HUES48 (cell line): ENCODE results near the gene LOXL3.
"Not testable (repeated sequence)": the region's sequence is repeated elsewhere in the genome, so short reads cannot be mapped to it uniquely, and the experiment has no call there.

Source experiments
- H3K27ac ChIP-seq: one replicate; pipeline ENCODE4 v1.7.0; 2013; ENCODE audit warnings: low read depth, low read length, inconsistent platforms
- H3K27me3 ChIP-seq: 2 replicates; pipeline ENCODE4 v1.6.1; 2013; ENCODE audit warnings: mild to moderate bottlenecking, low read length; ENCODE audit not compliant: control insufficient read depth, insufficient read depth
- H3K36me3 ChIP-seq: 2 replicates; pipeline ENCODE4 v1.6.1; 2013; ENCODE audit warnings: low read length; ENCODE audit not compliant: control insufficient read depth, insufficient read depth
- H3K4me1 ChIP-seq: 2 replicates; pipeline ENCODE4 v1.6.1; 2013; ENCODE audit warnings: mild to moderate bottlenecking, low read length; ENCODE audit not compliant: control insufficient read depth, insufficient read depth
- H3K4me3 ChIP-seq: 2 replicates; pipeline ENCODE4 v1.5.1; 2013; ENCODE audit warnings: mild to moderate bottlenecking, low read depth, low read length
- H3K9ac ChIP-seq: 2 replicates; pipeline ENCODE4 v1.6.1; 2013; ENCODE audit warnings: mild to moderate bottlenecking, low read depth, low read length, moderate library complexity
- H3K9me3 ChIP-seq: 2 replicates; pipeline ENCODE4 v1.6.1; 2013; ENCODE audit warnings: low read length; ENCODE audit not compliant: control insufficient read depth, insufficient read depth

Gene LOXL3

DNA sequence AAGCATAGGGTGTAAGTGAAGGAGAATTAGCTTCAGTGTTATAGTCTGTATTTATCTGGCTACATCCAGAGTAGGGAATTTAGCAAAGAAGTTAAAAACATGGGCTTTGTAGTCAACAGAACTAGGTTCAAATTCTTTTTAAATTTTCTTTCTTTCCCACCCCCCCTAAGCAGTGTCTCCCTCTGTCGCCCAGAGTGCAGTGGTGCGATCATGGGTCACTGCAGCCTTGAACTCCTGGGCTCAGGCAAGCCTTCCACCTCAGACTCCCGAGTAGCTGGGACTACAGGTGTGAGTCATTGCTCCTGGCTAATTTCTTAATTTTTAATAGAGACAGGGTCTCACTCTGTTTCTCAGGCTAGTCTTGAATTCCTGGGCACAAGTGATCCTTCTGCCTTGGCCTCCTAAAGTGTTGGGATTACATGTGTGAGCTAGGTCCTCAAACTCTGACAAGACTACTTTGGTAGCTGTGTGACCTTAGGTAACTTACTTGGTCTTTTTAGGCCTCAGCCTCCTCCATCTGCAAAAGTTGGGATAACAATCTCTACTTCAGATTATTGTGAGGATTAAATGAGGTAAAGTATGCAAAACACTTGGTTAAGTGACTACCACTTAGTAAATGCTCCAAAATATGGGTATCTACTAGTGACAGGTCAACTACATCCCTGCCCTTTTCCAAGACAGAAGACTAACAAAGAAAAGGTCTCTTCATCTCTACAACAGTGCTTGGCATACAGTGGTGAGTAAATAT is 18.6 kb upstream of the LOXL3 start:
- no peak overlapping the region for H3K27ac ChIP-seq
- H3K4me3 ChIP-seq = no peak overlapping the region
- H3K4me1 ChIP-seq = no peaks in the 10 kb centered on the region
- no peaks in the 10 kb centered on the region; the same call in 1 of the 2 replicates for H3K27me3 ChIP-seq
- H3K36me3 ChIP-seq = no peaks in the 10 kb centered on the region
- H3K9ac ChIP-seq = no peak overlapping the region
- no peaks in the 10 kb centered on the region for H3K9me3 ChIP-seq

DNA sequence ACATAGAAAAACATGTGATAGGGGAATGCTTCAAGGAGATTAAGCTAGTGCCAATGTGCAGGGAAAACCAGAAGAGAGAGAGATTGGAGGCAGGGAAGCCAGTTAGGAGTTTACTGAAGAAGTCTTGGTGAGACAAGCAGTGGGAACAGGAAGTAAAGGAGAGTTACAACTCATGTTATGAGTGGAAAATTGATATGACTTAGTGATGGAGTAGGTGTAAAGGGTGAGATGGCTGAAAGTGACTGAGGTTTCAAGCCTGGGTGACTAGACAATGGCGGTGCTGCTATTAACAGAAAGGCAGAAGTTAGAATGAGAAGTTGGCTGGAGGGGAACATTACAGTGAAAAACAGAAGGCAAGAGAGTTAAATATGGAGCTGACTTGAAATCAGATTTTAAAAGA is 17.3 kb upstream of the LOXL3 start:
- H3K9ac ChIP-seq = no peak overlapping the region

GRCh38 chr2:74569686-74570085 is 15.9 kb upstream of the LOXL3 start:
- H3K9me3 ChIP-seq = no peaks in the 10 kb centered on the region
- no peaks in the 10 kb centered on the region for H3K4me1 ChIP-seq
- no peaks in the 10 kb centered on the region for H3K36me3 ChIP-seq
- H3K4me3 ChIP-seq = no peak overlapping the region
- no peaks in the 10 kb centered on the region; the same call in 1 of the 2 replicates for H3K27me3 ChIP-seq
- no peak overlapping the region for H3K9ac ChIP-seq
- no peak overlapping the region for H3K27ac ChIP-seq

More for the DNA sequence above, 17.3 kb upstream of the LOXL3 start:
- Histone ChIP-seq H3K4me3 (no peak overlapping the region), H3K27me3 (no peaks in the 10 kb centered on the region; the same call in 1 of the 2 replicates), H3K27ac (no peak overlapping the region), H3K4me1 (no peaks in the 10 kb centered on the region), H3K9me3 (no peaks in the 10 kb centered on the region), H3K36me3 (no peaks in the 10 kb centered on the region)

DNA sequence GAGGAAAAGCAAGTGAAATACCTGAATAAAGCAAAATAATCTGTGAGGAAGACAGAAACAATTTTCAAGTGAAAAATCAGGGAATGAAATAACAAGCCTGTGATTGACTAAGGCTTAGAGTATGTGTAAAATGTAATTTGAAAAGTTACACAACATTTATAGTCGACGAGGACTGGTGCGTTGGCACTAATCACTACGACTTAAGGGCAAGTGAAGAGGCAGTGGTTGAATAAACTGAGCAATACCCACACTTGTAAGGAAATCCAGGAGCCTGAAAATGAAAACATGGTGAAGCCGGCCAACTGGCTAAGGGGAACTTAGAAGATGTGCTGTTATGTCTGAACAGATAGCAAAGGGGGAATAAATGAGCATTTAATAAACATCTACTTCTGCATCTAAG is 14.1 kb upstream of the LOXL3 start:
- Histone ChIP-seq H3K36me3 (no peaks in the 10 kb centered on the region), H3K27ac (no peak overlapping the region), H3K4me1 (no peaks in the 10 kb centered on the region), H3K4me3 (no peak overlapping the region), H3K9me3 (no peaks in the 10 kb centered on the region), H3K27me3 (no peaks in the 10 kb centered on the region; the same call in 1 of the 2 replicates), H3K9ac (no peak overlapping the region)

DNA sequence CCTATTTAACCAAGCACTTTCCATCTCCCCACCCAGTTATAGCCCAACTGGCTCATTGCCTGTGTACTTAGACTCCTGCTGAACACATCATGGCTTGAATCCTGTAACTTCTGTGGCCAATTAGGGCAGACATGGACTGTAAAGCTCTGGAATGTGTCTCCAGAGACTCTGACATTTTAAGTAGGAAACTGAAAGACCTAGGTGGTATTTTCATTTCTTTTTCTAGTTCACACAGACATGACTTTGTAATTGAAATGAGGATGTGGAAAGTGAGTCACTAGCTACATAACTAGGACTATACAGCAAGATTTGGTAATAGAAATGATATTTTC is 13.0 kb upstream of the LOXL3 start:
- peaks cover 3% of the 10 kb centered on the region for H3K27me3 ChIP-seq
- H3K4me1 ChIP-seq = no peaks in the 10 kb centered on the region
- H3K9me3 ChIP-seq = no peaks in the 10 kb centered on the region
- no peak overlapping the region for H3K4me3 ChIP-seq
- no peak overlapping the region for H3K9ac ChIP-seq
- no peaks in the 10 kb centered on the region for H3K36me3 ChIP-seq
- no peak overlapping the region for H3K27ac ChIP-seq

DNA sequence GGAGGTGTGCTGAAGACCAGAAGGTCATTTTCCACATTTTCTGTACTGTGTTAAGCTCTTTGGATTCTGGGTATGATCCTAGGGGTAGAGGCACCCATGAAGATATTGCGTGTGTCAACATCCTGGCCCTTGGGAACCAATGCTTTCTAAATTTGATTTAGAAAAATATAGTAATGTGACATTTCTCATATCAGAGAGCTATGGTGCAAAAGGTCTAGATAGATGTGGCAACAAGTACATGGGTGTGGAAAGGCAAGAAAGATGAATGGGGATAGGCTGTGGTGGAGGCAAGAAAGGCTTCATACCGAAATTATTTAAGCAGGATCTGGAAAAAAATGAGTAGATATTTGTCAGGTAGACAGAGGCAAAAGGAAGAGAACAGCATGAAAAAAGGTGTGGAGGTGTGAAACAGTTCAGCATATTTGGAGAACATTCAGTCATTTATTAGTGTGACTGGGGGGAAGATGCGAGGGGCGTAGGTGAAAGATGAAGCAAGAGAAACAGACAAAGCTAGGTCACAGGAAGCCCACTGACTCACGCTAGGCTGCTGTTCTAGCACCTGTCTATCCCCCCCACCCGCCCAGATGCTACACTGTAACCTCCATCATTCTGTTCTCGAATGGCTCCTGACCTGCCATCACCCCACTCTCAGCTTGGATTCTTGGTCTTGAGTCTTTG is 12.5 kb upstream of the LOXL3 start:
- H3K27ac ChIP-seq = no peak overlapping the region
- no peaks in the 10 kb centered on the region for H3K4me1 ChIP-seq
- no peak overlapping the region for H3K9ac ChIP-seq
- H3K27me3 ChIP-seq = peaks cover 6% of the 10 kb centered on the region
- H3K36me3 ChIP-seq = no peaks in the 10 kb centered on the region
- H3K9me3 ChIP-seq = no peaks in the 10 kb centered on the region
- no peak overlapping the region for H3K4me3 ChIP-seq

- H3K9me3 ChIP-seq = no peaks in the 10 kb centered on the region
- peaks cover 6% of the 10 kb centered on the region for H3K27me3 ChIP-seq
- H3K9ac ChIP-seq = no peak overlapping the region
- no peaks in the 10 kb centered on the region for H3K36me3 ChIP-seq
- H3K4me3 ChIP-seq = no peak overlapping the region
- H3K27ac ChIP-seq = no peak overlapping the region
- H3K4me1 ChIP-seq = peaks cover 12% of the 10 kb centered on the region
Measured at GRCh38 chr2:74564222-74564621, 10.5 kb upstream of the LOXL3 start.

DNA sequence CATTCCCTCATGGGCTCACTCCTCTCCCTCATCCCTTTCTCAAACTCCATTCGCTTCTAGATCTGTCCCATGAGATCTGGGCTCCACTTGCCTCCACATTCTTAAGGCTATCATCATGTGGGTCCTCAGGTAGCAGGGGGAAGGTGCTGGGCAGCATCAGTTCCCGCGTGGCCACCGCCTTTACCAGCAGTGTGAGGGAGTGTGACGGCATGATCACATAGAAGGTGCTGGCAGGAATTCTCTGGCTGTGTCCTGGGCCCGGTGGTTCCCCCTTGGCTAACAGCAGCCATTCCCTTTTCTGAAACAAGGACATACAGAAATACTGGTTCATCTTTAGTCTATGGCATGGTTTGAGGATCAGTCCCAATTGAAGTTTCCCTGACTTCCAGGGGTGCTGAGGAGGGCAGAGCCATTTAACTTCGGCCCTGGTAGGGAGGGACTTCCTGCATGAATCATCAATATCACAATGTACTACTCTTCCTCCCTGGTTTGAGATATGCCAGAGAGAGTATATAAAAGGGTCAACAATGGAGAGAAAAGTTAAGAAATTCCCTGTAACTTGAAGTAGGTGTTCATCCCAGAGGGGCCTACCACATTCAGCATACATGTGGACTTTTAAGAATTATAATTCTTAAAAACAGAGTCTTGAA is 8.5 kb upstream of the LOXL3 start:
- Histone ChIP-seq H3K27me3 (peaks cover 6% of the 10 kb centered on the region), H3K4me3 (no peak overlapping the region), H3K4me1 (peaks cover 12% of the 10 kb centered on the region), H3K9me3 (no peaks in the 10 kb centered on the region), H3K27ac (no peak overlapping the region), H3K36me3 (no peaks in the 10 kb centered on the region), H3K9ac (no peak overlapping the region)

DNA sequence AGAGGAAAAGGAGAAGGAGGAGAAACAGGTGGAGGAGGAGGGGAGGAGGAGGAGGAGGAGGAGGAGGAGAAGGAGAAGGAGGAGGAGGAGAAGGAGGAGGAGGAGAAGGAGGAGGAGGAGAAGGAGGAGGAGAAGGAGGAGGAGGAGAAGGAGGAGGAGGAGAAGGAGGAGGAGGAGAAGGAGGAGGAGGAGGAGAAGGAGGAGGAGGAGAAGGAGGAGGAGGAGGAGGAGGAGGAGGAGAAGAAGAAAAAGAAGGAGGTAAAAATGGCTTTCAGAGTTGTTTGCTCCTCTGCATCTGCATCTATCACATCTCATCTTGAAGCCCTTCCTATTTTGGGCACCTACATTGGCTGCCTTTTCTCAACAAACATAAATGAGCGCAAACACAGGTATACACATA is 7.3 kb upstream of the LOXL3 start:
- H3K4me3 ChIP-seq, H3K36me3 ChIP-seq, H3K27ac ChIP-seq, H3K9me3 ChIP-seq, H3K9ac ChIP-seq: not testable (repeated sequence)
- Histone ChIP-seq H3K4me1 (peaks cover 12% of the 10 kb centered on the region), H3K27me3 (peaks cover 10% of the 10 kb centered on the region)

DNA sequence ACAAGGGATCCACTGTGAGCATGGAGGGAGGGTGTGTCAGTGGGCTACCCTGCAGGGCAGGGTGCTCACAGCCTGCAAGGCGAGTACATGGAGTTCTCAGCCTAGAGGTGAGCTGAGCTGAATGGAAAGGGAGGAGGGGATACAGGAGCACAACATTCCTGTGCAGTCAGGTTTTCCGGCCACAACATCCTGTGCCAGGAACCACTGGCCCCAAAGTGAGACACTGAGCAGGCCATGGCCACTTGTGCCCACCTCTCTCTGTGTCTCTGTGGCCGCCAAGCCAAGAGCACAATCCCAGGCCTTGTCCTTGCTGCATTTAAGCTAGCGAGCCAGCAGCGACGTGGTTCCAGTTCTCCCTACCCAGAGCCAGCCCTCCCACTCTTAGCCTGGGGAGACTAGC is 6.8 kb upstream of the LOXL3 start:
- no peak overlapping the region for H3K27ac ChIP-seq
- no peak overlapping the region for H3K9ac ChIP-seq
- H3K4me3 ChIP-seq = no peak overlapping the region
- no peaks in the 10 kb centered on the region; the same call in 1 of the 2 replicates for H3K36me3 ChIP-seq
- H3K4me1 ChIP-seq = peaks cover 12% of the 10 kb centered on the region
- H3K9me3 ChIP-seq = no peaks in the 10 kb centered on the region
- peaks cover 15% of the 10 kb centered on the region for H3K27me3 ChIP-seq

- Histone ChIP-seq H3K27me3 (peaks cover 21% of the 10 kb centered on the region), H3K27ac (no peak overlapping the region), H3K4me3 (no peak overlapping the region), H3K4me1 (peaks cover 12% of the 10 kb centered on the region), H3K36me3 (no peaks in the 10 kb centered on the region; the same call in 1 of the 2 replicates), H3K9ac (no peak overlapping the region), H3K9me3 (no peaks in the 10 kb centered on the region)
Measured at GRCh38 chr2:74559912-74560311, 6.2 kb upstream of the LOXL3 start.
